Measurements from ENCODE around the gene MTX2.

GRCh38 chr2:176280156-176280555, 10.9 kb downstream of the MTX2 start:
- TF ChIP-seq CTCF (IDR thresholded peaks at IDR 0.05; ENCODE audit: extremely low read depth in 1 of 2, insufficient read depth in 1 of 2, low read depth in 1 of 2, low read length in 2 of 2), result no peak
- TF ChIP-seq POLR2AphosphoS5 (IDR thresholded peaks at IDR 0.05; ENCODE audit: insufficient read depth, low read depth, low read length), result no peak
- no peak for TF ChIP-seq EZH2 (IDR thresholded peaks at IDR 0.05; ENCODE audit: borderline replicate concordance, low read depth, low read length, severe bottlenecking)
- TF ChIP-seq MAX (IDR thresholded peaks at IDR 0.05; ENCODE audit: insufficient read depth, insufficient read length), result no peak
